ENCODE measurements around the gene DDX10. TPM values are rescaled to one million over a fixed set of nuclear protein-coding genes. Genes with fewer than 3 reads are reported as not detected.
A peak's percentile ranks its signal among the peaks of the same experiment; 100 is the strongest.

The DDX10 gene
- total RNA-seq, 1 experiment from 2014 or later, result 48.3 TPM

DNA sequence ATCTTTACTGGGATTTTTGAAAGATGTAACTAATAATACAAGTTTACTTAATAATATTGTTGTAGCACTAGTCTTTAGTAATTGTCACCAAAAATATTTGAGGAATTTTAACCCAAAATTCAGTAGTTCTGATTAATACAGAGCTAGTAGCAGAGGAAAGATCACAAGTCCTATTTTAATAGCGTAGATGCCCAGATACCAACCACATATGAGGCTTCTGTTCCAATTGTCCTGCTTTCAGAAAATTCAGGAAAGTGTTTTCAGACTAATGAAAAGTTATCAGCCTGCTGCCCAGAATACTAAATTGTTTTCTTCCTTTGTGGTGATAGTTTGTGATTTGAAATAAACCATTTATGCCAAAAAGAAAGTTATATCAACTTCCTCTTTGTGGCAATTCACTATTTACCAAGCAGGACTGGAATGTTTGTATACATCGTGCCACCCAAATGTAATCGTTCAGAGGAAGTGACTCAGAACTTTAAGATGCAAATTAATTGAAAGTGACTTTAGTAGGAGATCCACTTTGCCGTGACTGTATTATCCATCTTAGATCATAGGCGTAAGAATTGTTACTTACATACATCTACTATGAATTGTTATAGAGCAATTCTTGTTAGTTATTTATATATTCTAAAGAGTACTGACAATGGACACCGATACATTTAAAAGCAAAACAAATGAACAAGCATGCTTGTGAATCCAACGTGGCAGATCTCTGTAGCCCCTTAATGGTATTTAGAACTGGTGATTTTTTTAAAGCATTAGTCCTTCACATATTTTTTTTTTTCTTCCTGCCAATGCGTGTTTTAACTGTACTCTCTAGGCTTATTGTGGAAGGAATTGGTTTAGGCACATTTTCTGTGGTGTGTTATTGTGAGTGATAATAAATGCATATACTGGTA is 231.0 kb downstream of the DDX10 start:
- H3K56ac ChIP-seq (ENCODE audit: insufficient read length, low read depth, low read length), result no peak overlapping the region
- no peak overlapping the region for H3T11ph ChIP-seq (ENCODE audit: low read length)
- no peak overlapping the region for H2BK5ac ChIP-seq (ENCODE audit: insufficient read length, low read length)
- no peak overlapping the region for H4K91ac ChIP-seq (ENCODE audit: insufficient read length, low read depth, low read length)
- no peaks in the 10 kb centered on the region for H3K79me2 ChIP-seq (ENCODE audit: insufficient read depth, low read length)
- H2BK12ac ChIP-seq (ENCODE audit: insufficient read length, low read depth, low read length), result no peak overlapping the region
- H2AK5ac ChIP-seq (ENCODE audit: insufficient read length, low read length), result no peak overlapping the region
- no peaks in the 10 kb centered on the region for H3K79me1 ChIP-seq (ENCODE audit: insufficient read depth, low read depth, low read length, poor library complexity, severe bottlenecking)
- no peaks in the 10 kb centered on the region for H4K20me1 ChIP-seq (ENCODE audit: control insufficient read depth, insufficient read depth, insufficient read length)
- no peak overlapping the region for H3K9ac ChIP-seq (ENCODE audit: extremely low read depth, insufficient read length, low read length)
- H2AFZ ChIP-seq (ENCODE audit: low read length), result no peak overlapping the region
- peaks cover 10 to 12% of the 10 kb centered on the region in 2 experiments; a peak in 4 of 5 replicates for H3K9me3 Mint-ChIP-seq
- no peaks in the 10 kb centered on the region for H3K23me2 ChIP-seq (ENCODE audit: insufficient read length, low read depth, low read length, poor library complexity, severe bottlenecking)
- no peaks in the 10 kb centered on the region for H3K27me3 Mint-ChIP-seq (ENCODE audit: low read depth)
- DNase-seq, result no peak
- no peak overlapping the region for H3K23ac ChIP-seq (ENCODE audit: insufficient read length, low read depth, low read length)
- no peak overlapping the region for H2BK15ac ChIP-seq (ENCODE audit: low read depth, low read length)
- H4K8ac ChIP-seq (replicated peaks; ENCODE audit: insufficient read length, low read depth, low read length), result no peak overlapping the region
- H3K4me3 Mint-ChIP-seq, result no peak overlapping the region
- H3K4me1 Mint-ChIP-seq, result peaks cover 20 to 37% of the 10 kb centered on the region in 2 experiments
- H2BK20ac ChIP-seq (ENCODE audit: low read depth, low read length, poor library complexity, severe bottlenecking), result no peak overlapping the region
- H2BK120ac ChIP-seq (ENCODE audit: low read depth, low read length, poor library complexity, severe bottlenecking), result no peak overlapping the region
- H3K27ac Mint-ChIP-seq, result peak overlapping the region in 1 of 3 experiments; percentile 7; a peak in 1 of 7 replicates
- TF ChIP-seq, protein P1, sequence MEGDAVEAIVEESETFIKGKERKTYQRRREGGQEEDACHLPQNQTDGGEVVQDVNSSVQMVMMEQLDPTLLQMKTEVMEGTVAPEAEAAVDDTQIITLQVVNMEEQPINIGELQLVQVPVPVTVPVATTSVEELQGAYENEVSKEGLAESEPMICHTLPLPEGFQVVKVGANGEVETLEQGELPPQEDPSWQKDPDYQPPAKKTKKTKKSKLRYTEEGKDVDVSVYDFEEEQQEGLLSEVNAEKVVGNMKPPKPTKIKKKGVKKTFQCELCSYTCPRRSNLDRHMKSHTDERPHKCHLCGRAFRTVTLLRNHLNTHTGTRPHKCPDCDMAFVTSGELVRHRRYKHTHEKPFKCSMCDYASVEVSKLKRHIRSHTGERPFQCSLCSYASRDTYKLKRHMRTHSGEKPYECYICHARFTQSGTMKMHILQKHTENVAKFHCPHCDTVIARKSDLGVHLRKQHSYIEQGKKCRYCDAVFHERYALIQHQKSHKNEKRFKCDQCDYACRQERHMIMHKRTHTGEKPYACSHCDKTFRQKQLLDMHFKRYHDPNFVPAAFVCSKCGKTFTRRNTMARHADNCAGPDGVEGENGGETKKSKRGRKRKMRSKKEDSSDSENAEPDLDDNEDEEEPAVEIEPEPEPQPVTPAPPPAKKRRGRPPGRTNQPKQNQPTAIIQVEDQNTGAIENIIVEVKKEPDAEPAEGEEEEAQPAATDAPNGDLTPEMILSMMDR (conservative IDR thresholded peaks at IDR 0.05), result no peak
- no peak overlapping the region for H3K4ac ChIP-seq (ENCODE audit: low read depth, low read length)
- no peaks in the 10 kb centered on the region for H3K9me3 ChIP-seq (ENCODE audit: control insufficient read depth, low read depth, low read length)
- H3K4me1 ChIP-seq (ENCODE audit: insufficient read depth, low read length), result peaks cover 7% of the 10 kb centered on the region; the same call in 1 of the 2 replicates
- no CpG with 5 or more reads among the region's 8 CpGs for WGBS (ENCODE audit: extremely low coverage, insufficient read length, low lambda C conversion rate)
- peaks cover 10 to 24% (median 13%) of the 10 kb centered on the region in 3 experiments for H3K36me3 Mint-ChIP-seq (ENCODE audit: insufficient read depth in 1 of 3, low read depth in 3 of 3)
- no peak overlapping the region for H4K5ac ChIP-seq (ENCODE audit: insufficient read length, low read depth, low read length)
- H3K18ac ChIP-seq (ENCODE audit: insufficient read length, low read depth, low read length), result no peak overlapping the region
- no peak overlapping the region for H3K4me2 ChIP-seq (ENCODE audit: insufficient read depth, insufficient read length, low read length)
- no peaks in the 10 kb centered on the region for H3K27me3 ChIP-seq (ENCODE audit: insufficient read depth, low read length)
- H3K14ac ChIP-seq (ENCODE audit: insufficient read depth, low read length), result no peak overlapping the region
- H3K27ac ChIP-seq (ENCODE audit: insufficient read length, low read depth, low read length), result no peak overlapping the region
